ENCODE measurements around the gene GLE1.

Gene GLE1

GRCh38 chr9:128493424-128493823 is 11.1 kb upstream of the GLE1 start:
- no peaks in the 10 kb centered on the region for H3K79me2 ChIP-seq (ENCODE audit: control insufficient read depth, low read length)
- no peak overlapping the region for H3K27ac ChIP-seq (ENCODE audit: low read depth, low read length)
- H3K9me2 ChIP-seq (replicated peaks; ENCODE audit: control insufficient read depth, low read length) = no peaks in the 10 kb centered on the region
- no peaks in the 10 kb centered on the region for H4K20me1 ChIP-seq (ENCODE audit: control insufficient read depth, insufficient read depth, low read depth, low read length)
- no peaks in the 10 kb centered on the region for H3F3A ChIP-seq (ENCODE audit: control insufficient read depth, insufficient read depth)
- H3K4me3 ChIP-seq (ENCODE audit: low read length) = no peak overlapping the region
- H3K27me3 ChIP-seq (ENCODE audit: control insufficient read depth, low read length) = no peaks in the 10 kb centered on the region
- peaks cover 65% of the 10 kb centered on the region for H3K36me3 ChIP-seq (ENCODE audit: control insufficient read depth, low read length)
- TF ChIP-seq CTCF (IDR thresholded peaks at IDR 0.05; ENCODE audit: low read depth, low read length, poor library complexity, severe bottlenecking) (no peak), EZH2phosphoT487 (IDR thresholded peaks at IDR 0.05; ENCODE audit: borderline replicate concordance, low read length) (no peak)
- H3K4me1 ChIP-seq (ENCODE audit: control insufficient read depth, low read length) = no peaks in the 10 kb centered on the region
- no peaks in the 10 kb centered on the region for H3K9me3 ChIP-seq (ENCODE audit: control insufficient read depth, insufficient read depth, low read length)
- no peak overlapping the region for H3K4me2 ChIP-seq (ENCODE audit: low read length)

GRCh38 chr9:128494108-128494745 is 10.3 kb upstream of the GLE1 start:
- Histone ChIP-seq H3K4me3 (ENCODE audit: low read length) (no peak overlapping the region), H3K9me2 (replicated peaks; ENCODE audit: control insufficient read depth, low read length) (no peaks in the 10 kb centered on the region), H3K79me2 (ENCODE audit: control insufficient read depth, low read length) (no peaks in the 10 kb centered on the region), H3K27ac (ENCODE audit: low read depth, low read length) (no peak overlapping the region), H4K20me1 (ENCODE audit: control insufficient read depth, insufficient read depth, low read depth, low read length) (no peaks in the 10 kb centered on the region), H3K27me3 (ENCODE audit: control insufficient read depth, low read length) (no peaks in the 10 kb centered on the region), H3F3A (ENCODE audit: control insufficient read depth, insufficient read depth) (no peaks in the 10 kb centered on the region), H3K9me3 (ENCODE audit: control insufficient read depth, insufficient read depth, low read length) (no peaks in the 10 kb centered on the region), H3K4me2 (ENCODE audit: low read length) (no peak overlapping the region), H3K4me1 (ENCODE audit: control insufficient read depth, low read length) (no peaks in the 10 kb centered on the region), H3K36me3 (ENCODE audit: control insufficient read depth, low read length) (peaks cover 67% of the 10 kb centered on the region)
- TF ChIP-seq EZH2phosphoT487 (IDR thresholded peaks at IDR 0.05; ENCODE audit: borderline replicate concordance, low read length) = no peak
- no peak for TF ChIP-seq CTCF (IDR thresholded peaks at IDR 0.05; ENCODE audit: low read depth, low read length, poor library complexity, severe bottlenecking)

GRCh38 chr9:128494746-128495129 is 9.8 kb upstream of the GLE1 start:
- H3K4me2 ChIP-seq (ENCODE audit: low read length) = no peak overlapping the region
- peaks cover 65% of the 10 kb centered on the region for H3K36me3 ChIP-seq (ENCODE audit: control insufficient read depth, low read length)
- H3K9me2 ChIP-seq (replicated peaks; ENCODE audit: control insufficient read depth, low read length) = no peaks in the 10 kb centered on the region
- no peaks in the 10 kb centered on the region for H3K27me3 ChIP-seq (ENCODE audit: control insufficient read depth, low read length)
- H3K79me2 ChIP-seq (ENCODE audit: control insufficient read depth, low read length) = no peaks in the 10 kb centered on the region
- H3K27ac ChIP-seq (ENCODE audit: low read depth, low read length) = no peak overlapping the region
- no peaks in the 10 kb centered on the region for H3F3A ChIP-seq (ENCODE audit: control insufficient read depth, insufficient read depth)
- H3K4me1 ChIP-seq (ENCODE audit: control insufficient read depth, low read length) = no peaks in the 10 kb centered on the region
- H3K9me3 ChIP-seq (ENCODE audit: control insufficient read depth, insufficient read depth, low read length) = no peaks in the 10 kb centered on the region
- no peaks in the 10 kb centered on the region for H4K20me1 ChIP-seq (ENCODE audit: control insufficient read depth, insufficient read depth, low read depth, low read length)
- TF ChIP-seq EZH2phosphoT487 (IDR thresholded peaks at IDR 0.05; ENCODE audit: borderline replicate concordance, low read length) = no peak
- no peak for TF ChIP-seq CTCF (IDR thresholded peaks at IDR 0.05; ENCODE audit: low read depth, low read length, poor library complexity, severe bottlenecking)
- no peak overlapping the region for H3K4me3 ChIP-seq (ENCODE audit: low read length)
